Measurements from ENCODE around the gene GATA6.

Gene GATA6

DNA sequence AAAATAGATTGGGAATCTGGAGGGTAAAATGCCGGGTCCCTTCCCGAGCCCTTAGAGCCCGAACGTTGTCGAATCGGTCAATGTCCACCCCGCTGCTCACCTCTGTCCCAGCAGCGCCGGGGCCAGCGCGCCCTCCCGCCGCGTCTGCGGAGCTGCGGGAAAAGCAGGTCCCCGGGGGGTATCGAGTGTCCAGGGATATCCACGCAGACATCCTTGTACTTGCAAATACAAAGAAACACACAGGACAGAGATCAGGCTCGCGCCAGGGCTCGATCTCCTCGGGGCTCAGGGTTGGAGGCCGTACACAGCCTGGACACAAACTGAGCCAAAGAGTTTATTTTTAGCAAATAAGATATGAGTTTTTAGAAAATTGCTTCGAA, 2.3 kb upstream of the GATA6 start:
- no peak for DNase-seq

DNA sequence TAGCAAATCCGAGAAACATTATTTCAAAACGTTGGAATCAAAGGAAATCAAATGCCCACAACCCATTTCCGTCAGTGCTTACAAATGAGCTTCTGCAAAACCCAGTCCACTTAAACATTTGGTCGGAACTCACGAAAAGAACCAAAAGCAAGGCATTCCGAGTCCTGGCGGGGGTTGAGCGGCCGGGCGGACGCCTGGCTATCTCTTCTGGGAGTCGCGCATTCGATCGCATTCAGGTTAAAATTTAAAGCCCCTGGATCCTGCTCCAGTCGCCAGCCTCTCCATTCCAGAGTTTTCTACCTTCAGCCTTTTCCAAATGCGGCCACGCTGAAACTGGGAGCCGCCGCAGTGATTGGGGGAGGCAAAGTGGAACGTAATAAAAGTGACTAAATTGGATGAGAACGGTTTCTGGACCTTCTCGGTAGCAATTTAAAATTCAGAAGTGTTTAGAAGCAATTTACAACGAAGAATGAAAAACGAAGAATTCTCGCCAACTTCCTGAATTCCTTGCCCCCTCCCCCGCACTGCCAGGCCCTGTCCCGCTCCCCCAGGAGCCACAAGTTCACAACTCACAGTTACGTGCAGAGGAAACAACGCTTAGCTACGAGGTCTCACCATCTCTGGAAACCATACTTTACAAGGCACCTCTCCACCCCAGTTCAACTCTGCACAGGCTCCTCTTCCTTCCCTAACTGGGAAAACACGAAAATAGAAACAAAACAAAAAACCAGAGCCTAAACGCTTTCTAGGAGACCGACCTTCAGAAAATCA, 1.7 kb upstream of the GATA6 start:
- no peak for DNase-seq

DNA sequence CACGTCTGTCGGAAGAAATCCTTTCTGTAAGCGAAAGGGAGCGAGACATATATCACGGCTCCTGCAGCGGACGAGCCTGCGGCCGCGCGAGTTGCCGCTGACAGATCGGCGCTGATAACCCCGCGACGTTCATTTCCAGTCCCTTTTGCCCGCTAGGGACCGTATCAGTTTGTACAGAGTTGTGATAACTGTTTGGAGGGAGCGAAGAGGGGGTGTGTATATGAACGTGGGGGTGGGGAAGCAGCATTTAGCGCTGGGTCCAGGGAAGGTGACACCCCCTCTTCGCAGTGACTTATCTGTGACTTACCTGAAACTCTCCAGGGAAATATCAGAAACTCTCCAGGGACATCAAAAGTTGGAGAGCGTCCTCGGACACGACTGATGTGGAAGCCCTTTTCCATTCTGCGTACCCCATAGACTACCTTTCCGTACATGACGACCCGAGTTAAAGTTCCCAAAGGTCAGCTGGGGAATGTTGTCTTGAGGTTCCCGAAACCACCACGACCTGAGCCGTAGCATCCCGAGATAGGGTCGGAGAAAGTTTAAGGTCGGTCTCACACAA, 948 bp upstream of the GATA6 start:
- no peak for DNase-seq

DNA sequence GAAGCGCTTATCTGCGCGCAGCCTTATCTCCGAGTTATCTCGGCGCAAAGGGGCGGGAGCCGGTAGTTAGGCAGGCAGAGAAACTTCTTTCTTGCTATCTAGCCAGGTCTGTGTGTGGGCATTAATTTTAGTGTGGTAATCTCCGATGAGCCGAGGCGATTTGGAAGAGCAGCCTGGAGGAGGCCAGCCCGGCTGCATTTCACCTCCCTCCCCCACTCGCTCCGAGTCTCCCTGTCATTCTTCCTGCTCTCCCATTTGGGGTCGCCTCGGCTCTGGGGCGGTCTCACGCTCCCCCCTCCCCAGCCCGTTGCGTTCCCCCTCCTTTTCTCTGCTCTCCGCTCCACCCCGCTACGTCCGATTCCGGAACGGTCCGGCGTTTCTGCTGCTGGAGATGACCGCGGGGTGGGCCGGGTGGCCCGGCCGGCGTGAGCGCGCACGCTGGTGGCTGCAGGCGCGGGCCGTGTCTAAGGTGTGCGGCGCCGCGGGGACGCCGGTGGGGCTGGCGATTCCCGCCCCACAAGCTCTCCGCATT, 566 bp downstream of the GATA6 start:
- peak; percentile 26 for DNase-seq

DNA sequence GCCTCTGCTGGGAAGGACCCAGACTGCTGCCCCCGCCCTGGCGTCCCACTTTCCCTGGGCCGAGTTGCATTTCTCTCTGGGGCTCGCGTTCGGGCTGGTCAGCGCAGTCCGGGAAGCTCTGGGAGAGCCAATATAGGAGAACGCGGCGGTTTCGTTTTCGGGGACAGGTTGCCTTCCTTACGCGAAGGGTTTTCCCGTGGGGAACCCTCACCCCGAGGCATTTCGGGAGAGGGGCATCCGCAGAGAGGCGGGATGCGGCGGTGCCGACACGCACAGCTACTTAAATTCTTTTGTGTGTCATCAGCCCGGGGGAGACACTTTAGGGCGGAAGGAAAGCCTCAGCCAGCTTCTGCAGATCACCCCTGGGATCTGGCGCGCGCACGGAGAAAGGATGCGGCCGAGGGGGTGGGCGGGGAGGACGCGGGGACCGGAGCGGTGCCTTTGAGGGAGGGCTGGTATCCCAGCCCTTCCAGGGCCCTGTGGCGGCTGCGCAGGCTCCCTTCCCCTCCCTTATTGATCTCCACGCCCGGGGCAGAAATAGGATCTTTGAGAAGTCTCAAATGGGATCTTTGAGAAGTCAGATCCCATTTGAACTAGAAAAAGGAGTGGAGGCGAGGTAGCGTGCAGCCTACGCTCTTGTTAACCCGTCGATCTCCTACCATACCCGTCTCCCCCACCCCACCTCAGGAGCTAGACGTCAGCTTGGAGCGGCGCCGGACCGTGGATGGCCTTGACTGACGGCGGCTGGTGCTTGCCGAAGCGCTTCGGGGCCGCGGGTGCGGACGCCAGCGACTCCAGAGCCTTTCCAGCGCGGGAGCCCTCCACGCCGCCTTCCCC, 1.2 kb downstream of the GATA6 start:
- no peak for DNase-seq

DNA sequence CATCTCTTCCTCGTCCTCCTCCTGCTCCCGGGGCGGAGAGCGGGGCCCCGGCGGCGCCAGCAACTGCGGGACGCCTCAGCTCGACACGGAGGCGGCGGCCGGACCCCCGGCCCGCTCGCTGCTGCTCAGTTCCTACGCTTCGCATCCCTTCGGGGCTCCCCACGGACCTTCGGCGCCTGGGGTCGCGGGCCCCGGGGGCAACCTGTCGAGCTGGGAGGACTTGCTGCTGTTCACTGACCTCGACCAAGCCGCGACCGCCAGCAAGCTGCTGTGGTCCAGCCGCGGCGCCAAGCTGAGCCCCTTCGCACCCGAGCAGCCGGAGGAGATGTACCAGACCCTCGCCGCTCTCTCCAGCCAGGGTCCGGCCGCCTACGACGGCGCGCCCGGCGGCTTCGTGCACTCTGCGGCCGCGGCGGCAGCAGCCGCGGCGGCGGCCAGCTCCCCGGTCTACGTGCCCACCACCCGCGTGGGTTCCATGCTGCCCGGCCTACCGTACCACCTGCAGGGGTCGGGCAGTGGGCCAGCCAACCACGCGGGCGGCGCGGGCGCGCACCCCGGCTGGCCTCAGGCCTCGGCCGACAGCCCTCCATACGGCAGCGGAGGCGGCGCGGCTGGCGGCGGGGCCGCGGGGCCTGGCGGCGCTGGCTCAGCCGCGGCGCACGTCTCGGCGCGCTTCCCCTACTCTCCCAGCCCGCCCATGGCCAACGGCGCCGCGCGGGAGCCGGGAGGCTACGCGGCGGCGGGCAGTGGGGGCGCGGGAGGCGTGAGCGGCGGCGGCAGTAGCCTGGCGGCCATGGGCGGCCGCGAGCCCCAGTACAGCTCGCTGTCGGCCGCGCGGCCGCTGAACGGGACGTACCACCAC, 2.1 kb downstream of the GATA6 start:
- no peak for DNase-seq

DNA sequence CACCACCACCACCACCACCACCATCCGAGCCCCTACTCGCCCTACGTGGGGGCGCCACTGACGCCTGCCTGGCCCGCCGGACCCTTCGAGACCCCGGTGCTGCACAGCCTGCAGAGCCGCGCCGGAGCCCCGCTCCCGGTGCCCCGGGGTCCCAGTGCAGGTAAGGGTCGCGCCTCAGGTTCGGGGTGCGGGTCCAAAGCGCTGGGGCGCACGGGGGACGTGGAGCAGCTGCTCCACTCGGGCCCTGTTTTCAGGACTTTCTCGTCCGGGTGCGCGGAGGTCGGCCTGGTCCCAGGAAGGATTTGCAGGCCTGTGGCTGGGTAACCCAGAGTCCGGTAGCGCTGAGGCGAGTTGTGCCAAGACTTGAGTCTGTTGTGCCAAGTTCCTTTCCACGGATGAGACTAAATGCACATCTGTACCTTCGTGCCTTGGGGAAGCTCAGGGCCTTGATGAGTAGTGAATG, 2.8 kb downstream of the GATA6 start:
- no peak for DNase-seq

DNA sequence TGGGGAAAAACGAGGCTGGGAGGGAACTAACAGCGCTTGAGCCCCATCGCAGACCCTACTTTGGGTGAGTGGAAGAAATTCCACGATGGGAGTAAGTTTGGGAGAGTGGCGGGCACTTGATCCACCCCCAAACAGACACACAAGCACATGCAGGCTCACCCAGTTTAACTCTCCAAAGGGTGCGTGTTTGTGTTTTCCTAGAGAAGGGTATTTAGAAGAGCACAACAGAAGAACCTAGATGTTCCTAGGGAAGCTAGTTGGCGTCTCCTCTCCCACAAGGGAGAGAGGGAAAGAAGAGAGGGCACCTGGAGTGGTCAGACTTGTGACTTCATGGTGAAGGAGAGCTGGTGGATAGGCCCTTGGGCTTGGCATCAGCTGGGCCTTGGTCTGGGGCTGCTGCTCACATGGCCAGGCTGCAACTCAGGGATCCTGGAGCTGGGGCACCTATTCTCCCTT, 3.2 kb downstream of the GATA6 start:
- DNase-seq, result no peak

DNA sequence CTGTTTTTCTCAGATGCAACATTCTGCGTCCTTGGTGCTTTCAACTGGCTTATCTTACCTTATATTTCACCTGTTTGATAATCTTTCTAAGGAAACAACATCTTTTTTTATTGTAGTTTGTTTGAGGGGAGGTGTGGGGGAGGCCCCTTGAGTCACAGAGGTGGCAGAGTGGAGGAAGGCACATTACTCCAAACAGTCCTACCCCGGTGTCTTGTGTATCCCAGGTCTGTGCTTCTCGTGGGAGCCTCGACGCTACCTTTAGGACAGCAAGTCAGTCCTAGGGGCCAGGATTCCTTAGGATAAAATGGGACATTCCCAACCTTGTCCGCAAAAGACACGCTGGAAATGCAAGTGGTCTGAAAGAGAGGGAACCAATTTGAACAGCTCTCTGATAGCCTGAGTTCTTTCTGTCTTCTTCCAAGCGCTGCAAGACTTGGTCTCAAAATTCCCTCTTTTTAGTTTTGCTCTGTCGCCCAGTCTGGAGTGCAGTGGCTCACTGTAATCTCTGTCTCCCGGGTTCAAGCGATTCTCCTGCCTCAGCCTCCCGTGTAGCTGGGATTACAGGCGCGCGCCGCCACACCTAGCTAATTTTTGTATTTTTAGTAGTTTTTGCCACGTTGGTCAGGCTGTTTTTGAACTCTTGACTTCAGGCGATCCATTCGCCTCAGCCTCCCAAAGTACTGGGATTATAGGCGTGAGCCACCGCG, 4.0 kb downstream of the GATA6 start:
- no peak for DNase-seq

DNA sequence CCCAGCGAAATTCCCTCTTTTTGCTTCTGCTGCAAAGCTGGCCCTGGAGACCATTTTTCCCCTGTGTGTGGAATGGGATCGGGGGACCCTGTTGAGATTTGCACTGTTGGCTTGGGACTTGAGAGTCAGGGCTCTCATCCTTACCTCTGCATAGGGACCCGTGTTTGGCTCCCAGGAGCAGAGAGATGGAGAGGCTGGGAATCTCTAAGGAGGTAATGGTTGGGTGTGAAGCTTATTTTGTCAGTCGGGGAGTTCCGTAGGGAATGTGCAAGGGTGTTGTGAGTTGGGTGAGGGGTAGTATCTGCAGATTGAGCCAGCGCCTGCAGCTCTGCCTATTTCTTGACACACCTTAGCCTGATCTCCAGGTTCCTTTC, 4.5 kb downstream of the GATA6 start:
- DNase-seq, result no peak

DNA sequence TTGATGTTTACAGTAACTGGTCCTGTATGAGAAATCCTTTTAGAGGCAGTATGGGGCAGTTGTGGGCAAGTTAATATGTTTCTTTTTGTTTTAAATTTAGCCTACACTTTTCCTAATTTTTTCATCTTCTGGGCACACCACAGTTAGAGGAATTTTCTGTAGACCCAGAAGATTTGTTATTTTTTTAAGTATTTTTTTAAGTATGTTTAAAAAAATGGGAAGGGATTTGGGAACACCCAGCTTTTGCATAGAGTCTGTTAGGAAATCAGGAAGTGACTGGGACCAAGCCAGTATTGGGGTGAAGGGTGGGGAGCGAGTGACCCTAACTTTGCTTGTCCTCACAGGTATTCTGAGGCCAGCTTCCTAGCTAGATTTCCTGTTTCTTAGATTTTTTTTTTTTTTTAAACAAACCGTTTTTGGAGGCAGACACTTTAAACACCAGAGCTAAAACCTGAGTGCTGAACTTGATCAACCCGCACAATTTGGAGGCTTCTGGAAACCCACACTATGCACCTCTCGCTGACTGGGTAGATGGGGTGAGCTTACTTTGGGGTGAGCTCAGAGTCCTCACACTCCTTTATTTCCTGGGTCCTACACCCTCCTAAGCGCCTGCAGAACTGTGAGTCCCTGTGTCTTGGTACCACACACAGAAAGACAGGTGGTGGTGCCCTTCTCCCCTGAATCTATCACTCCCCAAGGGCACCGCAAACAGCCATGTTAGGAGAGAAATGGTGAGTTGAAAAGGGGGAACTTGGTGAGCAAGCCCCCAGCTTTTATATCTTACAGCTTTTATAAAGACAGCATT, 5.2 kb downstream of the GATA6 start:
- DNase-seq, result no peak

DNA sequence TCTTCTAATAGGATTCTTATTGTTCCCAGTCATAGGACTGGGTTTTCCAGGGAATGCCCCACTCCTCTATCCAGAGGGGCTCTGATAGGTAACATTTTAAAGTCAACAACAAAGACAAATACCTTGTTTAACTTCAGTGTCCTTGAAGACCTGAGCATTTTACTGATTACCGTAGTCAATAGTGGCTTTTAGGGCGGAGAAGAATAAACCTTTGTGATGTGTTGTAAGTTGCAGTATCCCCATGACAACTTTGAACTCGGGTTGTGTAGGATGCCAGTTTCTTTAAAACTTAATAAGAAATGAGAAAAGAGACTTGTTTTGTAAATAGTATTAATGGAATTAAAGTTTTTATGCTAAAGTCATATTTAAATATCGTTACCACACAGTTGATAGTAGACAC, 6.0 kb downstream of the GATA6 start:
- DNase-seq, result no peak

DNA sequence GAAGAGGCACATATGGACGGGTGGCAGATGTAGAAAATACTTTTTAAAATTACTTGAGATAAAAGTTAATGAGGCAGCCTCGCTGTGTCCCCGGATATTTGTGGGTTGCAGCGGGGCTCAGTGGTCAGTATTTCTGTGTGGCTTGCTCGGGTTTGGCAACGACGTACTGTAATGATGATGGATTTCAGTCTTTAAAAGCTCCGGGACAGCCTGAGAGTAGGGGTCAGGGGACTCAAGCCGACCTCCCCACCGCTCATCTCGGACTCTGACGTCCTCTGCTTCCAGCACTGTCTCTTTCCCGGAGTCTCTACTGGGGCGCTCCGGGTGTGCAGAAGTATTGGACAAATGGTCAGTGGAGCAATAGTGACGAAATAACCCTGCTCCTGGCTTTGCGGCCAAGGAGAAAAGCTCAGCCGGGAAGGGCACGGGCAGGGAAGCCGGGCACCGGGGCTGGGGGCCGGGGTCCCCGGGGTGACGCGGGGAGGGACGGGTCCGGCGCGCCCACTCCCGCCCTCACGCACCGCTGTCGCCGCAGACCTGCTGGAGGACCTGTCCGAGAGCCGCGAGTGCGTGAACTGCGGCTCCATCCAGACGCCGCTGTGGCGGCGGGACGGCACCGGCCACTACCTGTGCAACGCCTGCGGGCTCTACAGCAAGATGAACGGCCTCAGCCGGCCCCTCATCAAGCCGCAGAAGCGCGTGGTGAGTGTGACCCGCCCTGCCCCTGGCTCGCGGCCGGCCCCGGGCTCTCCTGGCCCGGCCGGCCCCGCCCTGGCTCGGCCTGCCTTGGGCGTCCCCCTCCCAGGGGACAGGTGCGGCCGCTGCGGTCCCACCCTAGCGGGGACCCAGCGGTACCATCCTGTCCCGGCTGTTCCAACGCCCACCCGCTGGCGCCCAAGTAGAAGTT, 7.3 kb downstream of the GATA6 start:
- no peak for DNase-seq

DNA sequence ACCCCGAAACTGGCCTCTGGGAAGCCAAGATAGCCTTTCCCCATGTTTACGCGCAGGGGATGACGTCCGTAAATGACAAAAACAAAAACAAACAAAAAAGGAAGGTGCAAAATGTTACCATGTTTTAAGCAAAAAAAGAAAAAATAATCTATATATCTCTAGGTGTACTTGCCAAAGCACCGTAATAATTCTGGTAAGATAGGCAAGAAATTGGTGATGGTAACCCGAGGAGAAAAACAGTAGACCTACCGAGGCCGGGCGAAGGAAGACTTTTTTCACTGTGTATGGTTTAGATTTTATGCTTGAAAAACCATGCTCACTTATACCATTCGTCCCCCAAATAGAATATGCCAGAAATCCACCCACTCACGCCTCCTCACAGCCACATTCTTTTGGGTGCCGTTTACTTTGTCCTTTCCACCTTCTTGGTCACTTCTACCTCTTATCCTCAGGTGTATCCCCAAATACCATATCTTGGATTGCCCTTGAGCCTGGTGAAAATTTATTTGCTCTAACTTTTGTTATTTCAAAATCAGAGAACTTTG, 8.0 kb downstream of the GATA6 start:
- no peak for DNase-seq

DNA sequence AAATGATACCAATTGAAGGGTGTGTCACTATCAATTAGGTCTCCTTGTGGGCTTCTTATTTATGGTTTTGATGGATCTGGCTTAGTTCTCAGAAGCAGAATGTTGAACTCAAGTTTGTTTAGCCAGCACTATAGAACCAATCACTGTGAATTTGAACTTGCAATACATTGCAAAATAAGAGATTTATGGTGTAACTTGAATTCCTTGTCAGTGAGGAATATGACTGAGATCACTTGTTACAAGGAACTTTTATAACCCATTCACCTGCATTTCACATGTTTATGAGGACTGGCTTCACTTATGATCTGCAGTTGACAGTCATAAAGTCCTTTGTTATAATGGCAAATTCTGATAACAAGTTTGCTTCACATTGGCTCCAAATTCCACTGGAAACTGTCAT, 9.8 kb downstream of the GATA6 start:
- DNase-seq, result no peak

DNA sequence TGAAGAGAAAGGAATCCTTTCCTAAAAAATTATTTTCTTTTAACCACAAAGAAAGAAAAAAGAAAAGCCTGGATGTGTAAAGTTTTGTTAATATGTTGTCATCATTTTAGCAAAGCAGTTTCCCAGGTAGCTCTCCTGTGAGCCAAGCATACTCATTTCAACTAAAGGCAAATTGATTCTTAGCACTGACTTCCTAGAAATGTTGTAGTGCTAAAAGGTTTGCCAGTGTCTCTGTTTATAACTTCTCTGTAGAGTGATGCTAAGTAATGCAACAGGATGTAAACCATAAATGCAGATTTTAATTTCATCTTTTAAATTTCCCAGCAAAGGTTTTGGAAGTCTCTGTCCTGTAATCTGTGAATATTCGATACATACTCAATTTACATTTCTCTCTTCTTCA, 10.2 kb downstream of the GATA6 start:
- no peak for DNase-seq

DNA sequence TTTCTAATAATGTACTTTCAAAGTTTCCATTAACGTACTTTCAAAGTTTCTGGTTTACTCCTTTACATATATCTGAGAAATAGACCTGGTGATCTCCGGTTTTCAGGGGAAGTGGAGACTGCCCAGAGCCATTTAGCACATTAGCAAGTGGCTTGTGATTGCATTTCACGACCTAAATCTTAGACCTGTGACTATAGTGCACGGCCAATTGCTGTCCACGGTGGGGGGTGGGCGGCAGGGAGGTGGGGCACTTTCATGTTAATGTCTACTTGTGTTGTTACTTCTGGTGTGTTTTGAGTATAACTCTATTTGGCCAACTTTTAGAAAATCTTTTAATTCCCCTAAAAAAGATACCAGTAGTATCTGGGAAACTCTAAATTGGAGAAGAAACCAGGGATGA, 11.3 kb downstream of the GATA6 start:
- DNase-seq, result no peak

DNA sequence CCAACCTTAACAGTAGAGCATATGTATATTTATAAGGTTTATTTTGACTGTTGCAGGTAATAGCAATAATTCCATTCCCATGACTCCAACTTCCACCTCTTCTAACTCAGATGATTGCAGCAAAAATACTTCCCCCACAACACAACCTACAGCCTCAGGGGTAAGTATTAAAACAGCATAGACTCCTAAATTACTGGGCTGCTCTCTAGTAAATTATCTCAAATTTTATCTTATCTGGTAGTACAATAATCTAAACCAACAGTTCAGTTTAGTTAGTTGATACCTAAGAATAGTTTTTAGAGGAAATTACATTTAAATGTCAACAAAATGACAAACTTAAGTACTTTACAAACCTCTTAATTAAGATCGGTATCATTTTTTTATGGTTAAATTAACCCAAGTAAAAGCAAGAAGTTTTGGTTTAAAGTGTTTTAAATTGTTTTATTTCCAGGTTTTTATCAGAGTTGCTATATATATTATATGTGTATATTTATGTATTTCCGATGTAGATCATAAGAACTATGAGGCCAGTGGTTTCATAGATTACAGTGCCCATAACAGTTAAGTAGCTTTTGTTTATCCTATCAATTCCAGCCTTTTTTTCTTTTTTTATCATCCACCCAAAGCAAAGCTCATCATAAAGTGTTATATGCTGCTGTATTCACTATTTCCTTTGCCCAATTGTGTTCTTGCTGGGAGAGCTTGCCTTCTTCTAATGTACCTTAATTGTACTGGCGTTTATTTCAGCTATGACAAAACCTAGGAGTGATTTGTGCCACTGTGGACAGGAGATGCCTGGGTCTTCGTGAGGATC, 13.7 kb downstream of the GATA6 start:
- DNase-seq, result no peak

DNA sequence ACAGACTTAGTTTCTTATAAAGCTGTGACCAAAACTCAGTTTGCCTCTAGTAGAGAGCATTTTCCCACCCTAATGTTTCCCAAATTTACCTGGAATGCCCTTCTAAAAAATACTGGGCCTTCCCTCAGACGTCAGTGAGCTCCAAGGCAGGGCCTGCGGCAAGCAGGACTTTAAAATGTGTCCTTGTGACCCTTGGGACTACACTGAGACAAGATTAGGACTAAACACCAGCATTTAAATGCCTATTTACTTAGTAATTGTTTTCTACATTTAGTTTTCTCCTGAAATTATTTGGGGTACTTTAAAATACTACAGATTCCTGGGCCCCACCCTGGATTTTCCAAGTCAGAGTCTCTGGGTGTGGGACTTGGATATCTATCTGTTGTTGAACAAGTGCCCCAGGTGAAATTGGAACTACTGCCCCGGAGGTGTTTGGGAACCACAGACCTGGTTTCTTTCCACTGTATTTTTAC, 14.3 kb downstream of the GATA6 start:
- DNase-seq, result no peak
